GM12865 (cell line): Measurements from ENCODE around the gene C11orf98.
"Not testable (repeated sequence)": the region's sequence is repeated elsewhere in the genome, so short reads cannot be mapped to it uniquely, and the experiment has no call there.

Experiments used
- DNase-seq: peaks from one replicate; pipeline ENCODE4 v3.0.0; 2010; ENCODE audit warnings: low read depth
- H3K4me3 ChIP-seq: 2 replicates; pipeline ENCODE4 v1.5.1; 2011; ENCODE audit warnings: mild to moderate bottlenecking, low read depth, low read length, control low read depth
- CTCF ChIP-seq: IDR thresholded peaks from 2 replicates; pipeline ENCODE4 v1.5.1; 2011; ENCODE audit warnings: low read length, control low read depth, low read depth, inconsistent platforms; ENCODE audit not compliant: insufficient read depth; ENCODE audit errors: missing control alignments

Gene C11orf98

GRCh38 chr11:62708793-62709192 lies 43.8 kb upstream of the C11orf98 start:
- no peak for DNase-seq
- TF ChIP-seq CTCF: no peak
- peak overlapping the region; percentile 69 for H3K4me3 ChIP-seq

- DNase-seq: no peak
- TF ChIP-seq CTCF: no peak
- H3K4me3 ChIP-seq: peak overlapping the region; percentile 69
Measured at GRCh38 chr11:62708392-62708791, 43.4 kb upstream of the C11orf98 start.

- no peak for TF ChIP-seq CTCF
Measured at GRCh38 chr11:62707277-62707861, 42.4 kb upstream of the C11orf98 start, which contains the start of the genes BSCL2 and GNG3. BSCL2 (minus strand) TSS chr11:62707424; CDS start chr11:62707195, 229 bp downstream. GNG3 (plus strand) TSS chr11:62707676; CDS start chr11:62708296, 620 bp downstream.

DNA sequence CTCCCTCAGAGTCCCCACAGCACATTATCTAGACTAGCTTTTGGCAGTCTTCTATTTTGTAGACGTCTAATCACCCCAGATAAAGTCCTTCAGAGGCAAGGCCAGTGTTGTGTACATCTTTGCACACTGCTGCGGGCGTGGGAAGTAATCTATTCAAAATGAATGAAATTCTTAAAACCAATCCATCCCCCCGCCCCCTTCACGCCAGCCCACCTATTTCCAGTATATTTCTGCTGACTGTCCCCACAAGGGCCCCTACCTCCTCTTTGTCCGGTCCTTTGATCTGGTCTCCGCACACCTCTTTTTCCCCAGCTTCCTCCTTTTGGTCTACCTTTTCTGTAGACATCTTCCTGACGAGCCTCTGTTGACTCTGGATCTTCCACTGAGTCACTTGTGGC lies 41.8 kb upstream of the C11orf98 start:
- DNase-seq: no peak

More at GRCh38 chr11:62707277-62707861, 42.4 kb upstream of the C11orf98 start, which contains the start of the genes BSCL2 and GNG3:
- peak within 1 kb of the TSS; percentile 69 for H3K4me3 ChIP-seq
- DNase-seq: no peak

DNA sequence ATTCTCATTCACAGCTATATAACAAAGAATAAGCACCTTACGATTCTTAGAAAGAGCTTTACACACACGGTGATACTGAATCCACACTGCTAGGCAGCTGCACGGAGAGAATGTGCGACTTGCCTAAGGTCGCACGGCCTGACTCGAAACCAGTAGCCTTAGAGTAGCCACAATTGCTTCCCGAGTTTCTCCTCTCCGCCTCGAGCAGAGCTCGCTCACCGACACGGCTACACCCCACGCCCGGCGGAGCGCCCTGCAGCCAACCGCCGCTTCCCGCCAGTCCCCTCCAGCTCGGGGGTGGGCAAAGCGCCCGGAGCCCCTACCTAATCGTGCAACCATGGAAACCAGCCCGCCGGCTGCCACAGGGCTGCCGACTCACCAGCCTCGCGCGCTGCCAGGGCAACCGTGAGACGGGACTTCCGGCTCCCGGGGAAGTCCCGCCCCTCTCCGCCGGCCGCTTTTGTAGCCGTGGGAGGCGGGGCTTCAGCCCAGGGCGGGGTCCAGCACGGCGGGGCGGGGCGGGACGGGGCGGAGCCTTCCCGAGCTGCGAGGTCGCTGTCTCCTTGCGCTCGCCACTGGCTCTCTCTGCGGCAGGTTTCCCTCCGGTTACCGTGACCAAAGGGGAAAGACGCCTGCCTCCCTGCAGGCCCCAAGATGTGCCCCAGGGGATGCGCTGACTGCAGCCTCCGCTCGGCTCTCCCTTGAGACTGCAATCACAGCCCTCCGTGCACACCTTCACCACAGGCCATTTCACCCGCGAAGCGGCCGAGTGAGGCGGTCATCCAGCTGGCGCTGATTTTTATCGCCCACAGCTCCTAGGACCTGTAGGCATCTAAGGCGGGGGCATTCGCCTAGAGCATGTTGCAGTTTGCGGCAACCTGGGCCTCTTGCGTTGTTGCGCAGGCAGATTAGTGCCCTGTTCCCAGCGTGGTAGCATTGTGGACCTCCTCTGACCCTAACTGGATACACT lies 41.2 kb upstream of the C11orf98 start:
- DNase-seq: peak; percentile 96
- H3K4me3 ChIP-seq: peak overlapping the region; percentile 81
- TF ChIP-seq CTCF: no peak

More for the DNA sequence above, 41.8 kb upstream of the C11orf98 start:
- no peak overlapping the region for H3K4me3 ChIP-seq
- TF ChIP-seq CTCF: no peak

- TF ChIP-seq CTCF: no peak
- H3K4me3 ChIP-seq: peak overlapping the region; percentile 81
- no peak for DNase-seq
Measured at GRCh38 chr11:62705413-62705812, 40.4 kb upstream of the C11orf98 start.

- not testable (repeated sequence) for DNase-seq, H3K4me3 ChIP-seq
Measured at GRCh38 chr11:62703921-62704320, 38.9 kb upstream of the C11orf98 start.
